DND-41 (cell line): Measurements from ENCODE around the gene KLHL12.

ENCODE experiments used
- ATAC-seq: fragments of 200-7000 bp; cut with Tn5 transposase; 3 replicates; pipeline ENCODE4 v1.9.1; 2021; ENCODE audit warnings: low read depth; ENCODE audit not compliant: insufficient read depth
- DNase-seq: peaks from one replicate; pipeline ENCODE4 v3.0.0-alpha.2; 2020
- H2AFZ ChIP-seq: 2 replicates; pipeline ENCODE4 v1.6.0; 2012; ENCODE audit warnings: low read depth, low read length
- H3K27ac ChIP-seq: 2 replicates; pipeline ENCODE4 v1.5.1; 2012; ENCODE audit warnings: low read length, inconsistent platforms
- H3K27me3 ChIP-seq: fragments of 200-600 bp; sonication (generic); 2 replicates; pipeline ENCODE4 v1.6.0; 2012; ENCODE audit warnings: low read length, mild to moderate bottlenecking, inconsistent platforms; ENCODE audit not compliant: insufficient read depth, poor library complexity
- H3K36me3 ChIP-seq: 2 replicates; pipeline ENCODE4 v1.5.1; 2012; ENCODE audit warnings: low read length, inconsistent platforms; ENCODE audit not compliant: insufficient read depth
- H3K4me1 ChIP-seq: 2 replicates; pipeline ENCODE4 v1.5.1; 2012; ENCODE audit warnings: mild to moderate bottlenecking, low read length; ENCODE audit not compliant: insufficient read depth
- H3K4me2 ChIP-seq: 2 replicates; pipeline ENCODE4 v1.6.0; 2012; ENCODE audit warnings: mild to moderate bottlenecking, moderate library complexity, low read length, inconsistent platforms; ENCODE audit not compliant: insufficient read depth
- H3K4me3 ChIP-seq, 2 experiments: fragments of 200-600 bp in 1 of 2; shearing (Covaris generic) in 1 of 2; 2 replicates each; pipeline ENCODE4 v1.5.1; 2012 to 2016; ENCODE audit warnings: inconsistent platforms in 2 of 2, low read length in 2 of 2, mild to moderate bottlenecking in 2 of 2, low read depth in 1 of 2, moderate library complexity in 1 of 2
- H3K79me2 ChIP-seq: 2 replicates; pipeline ENCODE4 v1.6.0; 2012; ENCODE audit warnings: low read length, inconsistent platforms; ENCODE audit not compliant: insufficient read depth
- H3K9ac ChIP-seq: 2 replicates; pipeline ENCODE4 v1.6.0; 2012; ENCODE audit warnings: low read depth, mild to moderate bottlenecking, inconsistent platforms, low read length, moderate library complexity
- H3K9me3 ChIP-seq: 2 replicates; pipeline ENCODE4 v1.5.1; 2012; ENCODE audit warnings: low read length, moderate library complexity, mild to moderate bottlenecking, inconsistent platforms; ENCODE audit not compliant: insufficient read depth, severe bottlenecking
- H4K20me1 ChIP-seq: 2 replicates; pipeline ENCODE4 v1.6.0; 2012; ENCODE audit warnings: low read length; ENCODE audit not compliant: insufficient read depth
- EZH2 ChIP-seq: IDR thresholded peaks from 3 replicates; pipeline ENCODE4 v1.6.1; 2012; ENCODE audit warnings: borderline replicate concordance, low read depth, mild to moderate bottlenecking, moderate library complexity, low read length, inconsistent platforms; ENCODE audit not compliant: severe bottlenecking
- TF ChIP-seq, protein P1 (sequence below): IDR thresholded peaks from 2 replicates; pipeline ENCODE4 v1.5.1; 2012; ENCODE audit warnings: borderline replicate concordance, low read length, moderate library complexity, mild to moderate bottlenecking; ENCODE audit not compliant: poor library complexity, severe bottlenecking; ENCODE audit errors: extremely low read depth

KLHL12 gene

GRCh38 chr1:202945483-202945882 lies 18.4 kb upstream of the KLHL12 start:
- Histone ChIP-seq H3K4me2 (no peak overlapping the region), H3K27me3 (no peaks in the 10 kb centered on the region), H3K4me3 (no peak overlapping the region), H3K4me1 (no peaks in the 10 kb centered on the region), H3K36me3 (peaks cover 84% of the 10 kb centered on the region), H3K79me2 (peaks cover 3% of the 10 kb centered on the region), H2AFZ (no peak overlapping the region), H3K9me3 (no peaks in the 10 kb centered on the region), H4K20me1 (peaks cover 3% of the 10 kb centered on the region; the same call in 1 of the 2 replicates), H3K9ac (no peak overlapping the region), H3K27ac (no peak overlapping the region)
- TF ChIP-seq, protein P1, sequence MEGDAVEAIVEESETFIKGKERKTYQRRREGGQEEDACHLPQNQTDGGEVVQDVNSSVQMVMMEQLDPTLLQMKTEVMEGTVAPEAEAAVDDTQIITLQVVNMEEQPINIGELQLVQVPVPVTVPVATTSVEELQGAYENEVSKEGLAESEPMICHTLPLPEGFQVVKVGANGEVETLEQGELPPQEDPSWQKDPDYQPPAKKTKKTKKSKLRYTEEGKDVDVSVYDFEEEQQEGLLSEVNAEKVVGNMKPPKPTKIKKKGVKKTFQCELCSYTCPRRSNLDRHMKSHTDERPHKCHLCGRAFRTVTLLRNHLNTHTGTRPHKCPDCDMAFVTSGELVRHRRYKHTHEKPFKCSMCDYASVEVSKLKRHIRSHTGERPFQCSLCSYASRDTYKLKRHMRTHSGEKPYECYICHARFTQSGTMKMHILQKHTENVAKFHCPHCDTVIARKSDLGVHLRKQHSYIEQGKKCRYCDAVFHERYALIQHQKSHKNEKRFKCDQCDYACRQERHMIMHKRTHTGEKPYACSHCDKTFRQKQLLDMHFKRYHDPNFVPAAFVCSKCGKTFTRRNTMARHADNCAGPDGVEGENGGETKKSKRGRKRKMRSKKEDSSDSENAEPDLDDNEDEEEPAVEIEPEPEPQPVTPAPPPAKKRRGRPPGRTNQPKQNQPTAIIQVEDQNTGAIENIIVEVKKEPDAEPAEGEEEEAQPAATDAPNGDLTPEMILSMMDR: no peak
- no peak for TF ChIP-seq EZH2
- DNase-seq: no peak
- no peak for ATAC-seq

- Histone ChIP-seq H3K9me3 (no peaks in the 10 kb centered on the region), H3K4me3 (no peak overlapping the region), H3K4me2 (no peak overlapping the region), H3K36me3 (peaks cover 83% of the 10 kb centered on the region), H3K27me3 (no peaks in the 10 kb centered on the region), H2AFZ (no peak overlapping the region), H4K20me1 (peaks cover 3% of the 10 kb centered on the region; the same call in 1 of the 2 replicates), H3K27ac (no peak overlapping the region), H3K79me2 (no peaks in the 10 kb centered on the region), H3K9ac (no peak overlapping the region), H3K4me1 (no peaks in the 10 kb centered on the region)
- TF ChIP-seq, protein P1: no peak
- TF ChIP-seq EZH2: no peak
- no peak for DNase-seq
- ATAC-seq: no peak
Observed at GRCh38 chr1:202944438-202944921, 17.4 kb upstream of the KLHL12 start.

GRCh38 chr1:202942426-202942825 lies 15.4 kb upstream of the KLHL12 start:
- no peaks in the 10 kb centered on the region for H3K9me3 ChIP-seq
- no peak overlapping the region for H3K27ac ChIP-seq
- TF ChIP-seq, protein P1: no peak
- no peak for TF ChIP-seq EZH2
- peaks cover 65% of the 10 kb centered on the region for H3K36me3 ChIP-seq
- no peak overlapping the region for H3K9ac ChIP-seq
- H3K79me2 ChIP-seq: no peaks in the 10 kb centered on the region
- ATAC-seq (no peak), DNase-seq (no peak)
- H3K4me2 ChIP-seq: no peak overlapping the region
- H3K27me3 ChIP-seq: no peaks in the 10 kb centered on the region
- H3K4me1 ChIP-seq: no peaks in the 10 kb centered on the region
- H4K20me1 ChIP-seq: peaks cover 3% of the 10 kb centered on the region; the same call in 1 of the 2 replicates
- no peak overlapping the region for H3K4me3 ChIP-seq
- H2AFZ ChIP-seq: no peak overlapping the region

DNA sequence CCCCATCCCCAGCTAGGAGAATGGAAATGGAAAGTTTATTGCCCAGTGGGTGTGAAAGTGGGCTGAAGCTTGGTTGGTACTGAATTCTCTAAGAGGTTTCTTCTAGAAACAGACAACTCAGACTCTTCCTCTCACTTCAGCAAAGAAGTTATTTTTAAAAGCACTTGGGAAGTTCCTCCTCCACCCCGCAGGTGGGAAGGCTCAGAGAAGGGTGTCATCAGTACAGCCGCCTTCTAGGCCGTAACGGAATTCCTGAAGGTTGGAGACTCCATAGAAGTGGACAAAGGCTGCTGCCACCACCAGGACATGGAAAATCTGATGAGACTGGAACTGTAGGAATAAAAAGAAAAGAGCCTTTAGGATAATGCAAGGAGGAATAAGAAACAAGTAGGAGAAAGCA lies 14.3 kb upstream of the KLHL12 start:
- peaks cover 61% of the 10 kb centered on the region for H3K36me3 ChIP-seq
- H3K4me2 ChIP-seq: no peak overlapping the region
- H3K4me1 ChIP-seq: no peaks in the 10 kb centered on the region
- H3K79me2 ChIP-seq: no peaks in the 10 kb centered on the region
- H3K9me3 ChIP-seq: no peaks in the 10 kb centered on the region
- peaks cover 3% of the 10 kb centered on the region; the same call in 1 of the 2 replicates for H4K20me1 ChIP-seq
- ATAC-seq (no peak), DNase-seq (no peak)
- no peak overlapping the region for H3K4me3 ChIP-seq
- TF ChIP-seq EZH2: no peak
- TF ChIP-seq, protein P1: no peak
- H2AFZ ChIP-seq: no peak overlapping the region
- H3K9ac ChIP-seq: no peak overlapping the region
- H3K27ac ChIP-seq: no peak overlapping the region
- no peaks in the 10 kb centered on the region for H3K27me3 ChIP-seq
